AG20443 (cell line): ENCODE data around the gene LPCAT1.

Experiments
- DNase-seq: peaks from one replicate; pipeline ENCODE4 v3.0.0; 2012; ENCODE audit warnings: low spot score, mixed read lengths

The LPCAT1 gene

DNA sequence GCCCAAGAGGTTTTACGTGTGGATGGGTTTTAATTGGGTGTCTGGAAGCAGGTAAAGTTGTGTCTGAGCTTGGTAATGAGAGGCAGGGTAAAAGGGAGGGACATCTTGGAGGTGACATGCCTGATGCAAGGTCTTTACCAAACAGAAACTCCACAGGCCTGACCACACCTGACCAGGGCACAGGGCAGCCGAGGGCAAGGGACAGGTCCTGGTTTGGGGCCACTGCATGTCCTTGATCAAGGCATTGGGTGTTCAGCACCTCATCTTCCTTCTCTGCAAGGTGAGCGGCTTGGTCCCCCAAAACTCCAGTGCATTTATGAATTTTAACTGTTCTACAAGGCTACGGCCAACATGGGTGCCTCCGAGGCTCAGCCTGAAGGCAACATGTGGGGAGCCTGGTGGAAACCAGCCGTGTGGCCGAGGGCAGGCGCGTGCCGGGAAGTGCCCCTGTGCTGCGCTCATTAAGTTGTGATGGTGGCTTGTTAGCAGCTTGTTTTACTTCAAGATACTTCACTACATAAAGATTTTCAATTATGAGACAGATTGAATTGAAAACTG lies 30.7 kb upstream of the LPCAT1 start:
- peak; percentile 6 for DNase-seq

DNA sequence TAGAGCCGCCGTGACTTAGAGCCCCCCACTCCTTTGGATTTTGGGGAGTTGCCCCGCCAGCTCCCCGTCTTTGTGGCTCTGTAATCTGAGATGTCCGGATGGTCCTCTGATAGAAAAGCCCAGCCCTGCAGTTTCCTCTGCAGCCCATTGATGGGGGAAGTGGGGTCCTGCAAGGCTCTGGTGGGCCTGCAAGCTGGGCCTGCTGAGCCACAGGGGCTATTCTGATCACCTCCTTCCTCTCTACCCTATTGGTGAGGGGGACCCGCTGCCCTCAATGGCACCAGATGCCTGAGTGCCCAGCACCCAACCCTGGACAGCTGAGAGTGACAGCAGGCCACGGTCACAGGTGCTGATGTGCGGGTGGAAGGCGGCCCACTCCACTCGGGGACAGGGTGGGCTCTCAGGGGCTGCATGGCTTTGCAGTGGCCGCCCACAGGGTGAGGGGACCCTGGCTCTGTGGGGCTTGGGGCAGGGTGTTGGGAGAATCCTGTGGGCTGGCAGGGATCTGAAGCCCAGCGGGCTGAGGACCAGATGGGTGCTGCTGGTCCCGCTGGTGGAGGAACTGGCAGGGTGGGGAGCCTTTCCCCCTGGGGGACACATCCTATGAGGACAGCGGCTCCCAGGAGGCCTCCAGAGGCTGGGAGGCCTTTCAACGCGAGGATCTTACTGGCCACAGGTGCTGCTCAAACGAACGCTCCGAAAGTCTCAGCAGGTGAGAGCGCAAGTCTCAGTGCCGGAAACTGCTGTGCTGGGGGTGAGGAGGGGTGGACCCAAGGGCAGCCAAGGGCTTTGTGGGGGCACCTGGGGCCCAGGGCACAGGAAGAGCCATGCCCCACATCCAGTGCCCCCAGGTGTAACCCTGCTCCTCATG lies 30.0 kb upstream of the LPCAT1 start:
- DNase-seq, result peak; percentile 7

DNA sequence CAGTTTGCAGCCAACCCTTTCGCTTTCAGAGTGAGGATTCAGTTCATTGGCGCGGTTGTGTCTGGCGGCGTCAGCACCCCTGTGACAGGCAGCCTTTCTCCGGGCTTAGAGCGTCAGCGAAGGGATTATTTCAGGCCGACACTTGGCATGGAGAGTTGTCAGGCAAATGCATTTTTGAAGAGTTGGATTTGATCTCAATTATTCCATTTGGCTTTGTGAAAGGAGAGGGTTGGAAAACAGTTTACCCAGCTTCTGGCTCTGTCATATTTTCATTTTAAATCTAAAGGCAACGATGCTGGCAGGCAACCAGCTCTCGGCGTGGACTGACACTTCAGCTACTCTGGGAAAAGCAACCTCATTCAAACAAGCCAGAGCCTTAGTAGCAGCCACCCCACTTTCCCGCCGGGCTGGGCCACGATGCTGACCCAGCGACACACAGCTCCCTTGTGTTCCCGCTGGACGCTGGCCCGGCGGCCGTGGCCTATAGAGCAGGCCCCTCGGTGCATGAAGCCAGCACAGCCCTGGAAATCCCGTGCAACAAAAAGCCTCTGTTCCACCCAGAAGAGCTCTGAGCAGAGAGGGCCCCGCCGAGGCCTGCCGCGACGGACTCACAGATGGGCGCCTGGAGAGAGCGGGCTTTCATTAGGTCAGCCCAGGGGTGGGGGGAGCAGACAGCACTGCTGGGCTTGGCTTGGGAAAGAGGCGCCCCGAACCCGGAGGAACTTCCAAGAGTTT lies 28.9 kb upstream of the LPCAT1 start:
- DNase-seq, result peak; percentile 60

DNA sequence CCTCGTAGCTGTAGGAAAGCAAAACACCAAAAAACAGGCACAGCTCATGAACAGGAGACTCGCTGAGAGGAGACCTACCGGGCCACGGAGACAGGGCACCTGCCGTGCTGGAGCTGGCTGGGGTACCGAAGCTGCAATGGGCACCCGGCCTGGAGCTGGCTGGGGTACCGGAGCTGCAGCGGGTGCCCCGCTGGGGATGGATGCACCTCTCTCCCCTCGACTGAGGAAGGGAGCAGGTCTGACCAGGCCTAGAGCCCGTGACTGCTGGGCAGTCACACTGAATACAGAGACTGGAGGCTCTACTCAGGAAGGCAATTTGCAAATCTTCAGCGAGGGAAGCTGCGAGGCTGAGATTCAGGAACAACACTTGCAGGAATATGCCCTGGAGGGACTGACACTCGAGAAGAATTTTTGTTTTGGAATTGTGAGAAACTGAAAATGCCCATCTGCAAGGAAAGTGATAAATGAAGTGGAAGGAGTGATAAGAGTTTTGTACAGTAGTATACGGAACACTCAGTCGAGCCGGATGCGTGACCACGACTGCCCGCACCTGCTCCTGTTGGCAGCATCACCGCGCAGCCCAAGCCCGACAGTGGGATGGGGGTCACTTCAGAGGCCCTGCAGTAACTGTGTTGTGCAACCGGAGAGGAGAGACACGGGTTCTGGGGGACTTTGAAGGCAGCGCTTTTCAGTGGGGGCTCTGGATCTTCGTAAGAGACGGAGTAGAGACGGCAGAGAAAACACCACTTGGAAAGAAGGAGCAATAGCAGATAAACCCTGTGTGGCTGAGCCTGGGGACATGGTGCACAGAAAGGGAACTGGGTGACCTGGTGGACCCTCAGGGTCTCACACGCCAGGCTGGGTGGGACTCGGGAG lies 27.9 kb upstream of the LPCAT1 start:
- DNase-seq, result peak; percentile 5

DNA sequence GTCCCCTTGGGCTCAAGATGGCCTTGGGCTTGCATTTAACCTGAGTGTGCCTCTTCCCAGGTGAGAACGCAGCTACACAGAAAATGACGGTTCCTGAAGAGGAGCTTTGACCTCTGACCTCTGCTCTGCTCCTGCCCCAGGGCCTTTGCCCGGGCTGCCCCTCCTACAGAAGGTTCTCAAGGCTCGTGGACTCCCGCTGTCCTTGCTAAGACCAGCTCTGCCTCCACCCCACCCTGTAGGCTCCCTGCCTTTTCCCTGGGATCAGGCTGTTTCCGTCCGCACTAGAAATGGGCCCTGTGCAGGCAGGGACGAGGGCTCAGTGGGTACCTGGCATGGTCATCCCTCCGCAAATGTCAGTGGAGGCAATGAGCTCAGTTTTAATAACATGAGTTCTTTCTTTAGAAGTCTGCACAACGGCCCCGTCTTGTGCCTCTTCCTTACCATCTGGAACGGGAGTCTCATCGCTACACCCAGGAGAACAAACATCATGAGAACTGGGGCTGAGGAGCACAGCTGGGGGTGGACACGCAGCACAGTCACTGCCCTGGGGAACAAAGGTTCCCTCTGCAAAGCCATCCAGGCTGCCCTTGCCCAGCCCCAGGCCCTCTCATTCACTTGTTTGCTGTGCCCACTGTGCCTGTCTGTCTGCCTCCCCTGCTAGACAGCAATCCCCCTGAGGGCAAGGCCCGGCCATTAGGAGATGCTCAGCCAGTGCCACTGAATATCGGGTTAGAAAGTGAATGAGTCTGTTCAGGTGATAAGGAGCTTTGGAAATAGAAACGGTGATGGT lies 26.7 kb upstream of the LPCAT1 start:
- DNase-seq, result peak; percentile 3

DNA sequence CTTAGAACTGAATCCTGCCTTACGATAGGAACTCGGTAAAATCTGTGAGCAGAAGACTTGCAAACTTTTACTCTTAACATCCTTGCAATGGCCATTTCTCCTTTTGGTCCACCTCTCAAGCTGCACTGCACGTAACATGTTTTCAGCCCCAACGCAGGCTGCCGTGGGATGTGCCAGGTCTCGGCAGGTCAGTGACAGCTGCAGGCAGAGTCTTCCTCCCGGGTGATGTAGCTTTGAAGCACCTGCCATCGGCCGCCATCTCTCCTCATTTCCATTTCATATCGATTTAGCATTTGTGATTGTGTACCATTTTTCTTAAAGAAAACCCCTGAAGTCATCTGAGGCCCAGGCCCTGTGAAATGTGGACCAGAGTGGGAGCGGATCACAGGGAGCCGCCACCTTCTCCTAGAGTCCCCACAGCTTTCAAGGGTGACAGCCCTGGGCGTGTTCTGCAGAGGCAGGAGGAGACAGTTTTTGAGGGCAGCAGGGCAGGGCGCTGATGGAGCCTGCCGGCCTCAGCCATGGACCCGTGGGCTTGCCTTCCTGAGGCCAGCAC lies 25.8 kb upstream of the LPCAT1 start:
- DNase-seq, result no peak

DNA sequence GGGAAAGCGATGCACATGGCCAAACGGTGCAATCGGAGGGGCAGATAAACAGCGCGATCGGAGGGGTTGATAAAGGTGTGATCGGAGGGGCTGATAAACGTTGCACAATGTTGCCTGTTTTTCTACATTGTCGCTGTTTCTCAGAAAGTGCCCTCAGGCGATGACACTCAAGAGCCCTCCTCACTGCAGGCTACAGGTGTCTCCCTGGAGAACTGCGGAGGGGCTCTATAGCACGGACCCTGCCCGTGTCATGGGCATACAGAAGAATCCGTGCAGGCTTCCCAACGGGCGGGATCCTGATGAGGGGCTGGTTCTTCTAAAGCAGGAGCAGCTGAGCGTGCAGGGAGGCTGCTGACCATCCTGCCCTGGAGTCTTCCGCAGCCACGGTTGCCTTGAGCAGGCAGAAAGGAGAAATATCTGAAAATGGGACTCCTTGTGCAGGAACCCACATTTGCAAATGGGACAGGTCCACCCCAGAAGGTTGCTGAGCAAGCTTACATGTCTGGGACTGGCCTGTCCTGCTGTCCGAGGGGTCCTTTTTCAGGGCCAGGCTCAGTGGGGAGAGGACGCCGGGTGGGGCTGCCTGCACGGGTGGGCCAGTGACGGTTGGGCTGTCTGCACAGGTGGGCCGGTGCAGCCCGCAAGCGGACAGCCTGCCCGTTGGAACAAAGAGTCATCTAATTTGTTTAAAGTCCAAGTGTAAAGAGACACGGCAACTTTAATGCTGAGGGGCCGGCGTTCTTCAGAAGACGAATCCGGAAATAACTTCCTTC lies 25.1 kb upstream of the LPCAT1 start:
- no peak for DNase-seq

DNA sequence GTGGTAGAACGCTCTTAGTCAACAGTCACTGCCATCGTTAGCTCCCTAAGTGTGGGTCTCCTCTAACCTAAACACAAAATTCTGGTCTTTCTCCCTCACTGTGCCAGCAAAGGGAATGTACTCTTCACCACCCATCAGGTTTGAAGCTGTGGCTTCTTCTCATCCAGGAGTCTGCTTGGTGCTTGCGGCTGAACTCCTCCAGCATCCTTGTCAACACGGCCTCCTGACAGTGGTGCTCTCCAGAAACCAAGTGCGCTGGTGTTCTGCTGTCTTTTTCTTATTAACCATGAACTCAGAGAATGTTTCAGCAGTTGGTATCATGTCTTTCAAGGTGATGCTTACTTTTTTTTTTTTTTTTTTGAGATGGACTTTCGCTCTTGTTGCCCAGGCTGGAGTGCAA lies 23.9 kb upstream of the LPCAT1 start:
- no peak for DNase-seq

DNA sequence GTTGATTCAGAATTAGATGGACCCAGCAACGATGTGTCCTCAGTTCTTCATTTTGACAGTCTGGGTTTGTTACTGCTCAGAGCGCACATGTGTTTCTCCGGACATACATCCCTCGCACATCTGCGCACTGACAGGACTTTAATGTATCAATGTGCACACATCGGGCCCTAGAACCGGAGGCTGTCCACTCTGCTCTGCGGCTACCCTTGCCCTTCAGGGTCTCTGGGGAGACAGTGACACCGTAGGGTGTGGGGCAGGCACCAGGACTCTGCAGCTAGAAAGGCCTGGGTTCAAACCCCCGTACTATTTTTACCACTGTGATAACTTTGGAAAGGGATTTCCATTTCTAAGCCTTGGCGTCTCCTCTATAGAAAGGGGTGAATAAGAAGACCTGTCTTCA lies 23.5 kb upstream of the LPCAT1 start:
- DNase-seq, result no peak

DNA sequence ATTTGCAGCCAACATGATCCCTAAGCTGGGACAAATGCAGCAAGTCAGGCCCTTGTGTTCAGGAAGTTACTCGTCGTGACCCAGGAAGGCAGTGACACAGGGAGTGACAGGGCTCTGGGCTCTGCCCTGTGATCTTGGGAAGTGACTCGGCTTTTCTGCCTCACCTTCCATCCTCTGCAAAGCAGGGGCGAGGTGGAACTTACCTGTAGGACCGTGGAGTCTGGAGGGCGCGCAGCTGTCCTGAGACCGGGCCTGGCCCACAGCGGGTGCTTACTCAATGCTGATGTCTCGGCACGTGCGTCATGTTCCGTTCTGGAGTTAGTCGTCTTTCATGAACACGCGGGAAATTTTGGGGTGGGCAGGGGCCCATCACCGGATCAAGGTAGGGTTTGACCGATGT lies 22.8 kb upstream of the LPCAT1 start:
- no peak for DNase-seq

DNA sequence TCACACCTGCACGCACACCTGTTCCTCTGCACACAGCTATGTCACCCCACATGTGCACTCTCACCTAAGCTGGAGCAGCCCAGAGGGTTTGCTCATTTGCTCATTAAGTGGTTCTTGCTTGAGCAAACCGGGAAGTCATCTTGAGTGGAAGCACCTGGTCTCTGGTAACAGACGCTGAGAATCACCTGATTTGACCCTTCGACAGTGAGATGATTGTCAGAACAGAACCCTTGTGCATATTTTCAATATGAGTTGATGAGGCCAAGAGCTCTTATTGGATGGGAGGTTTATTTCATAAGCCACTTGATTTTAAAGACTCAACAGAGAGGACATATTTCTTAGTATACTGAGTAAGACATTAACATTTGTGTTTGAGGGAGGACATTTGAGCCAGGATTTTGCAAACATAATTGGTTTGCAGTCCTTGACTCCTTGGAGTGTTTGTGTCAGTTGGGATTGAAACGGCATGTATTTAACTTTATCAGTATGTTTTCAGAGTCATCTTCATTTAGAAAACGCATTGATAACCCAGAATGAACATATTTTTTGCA lies 22.1 kb upstream of the LPCAT1 start:
- DNase-seq, result peak; percentile 7

DNA sequence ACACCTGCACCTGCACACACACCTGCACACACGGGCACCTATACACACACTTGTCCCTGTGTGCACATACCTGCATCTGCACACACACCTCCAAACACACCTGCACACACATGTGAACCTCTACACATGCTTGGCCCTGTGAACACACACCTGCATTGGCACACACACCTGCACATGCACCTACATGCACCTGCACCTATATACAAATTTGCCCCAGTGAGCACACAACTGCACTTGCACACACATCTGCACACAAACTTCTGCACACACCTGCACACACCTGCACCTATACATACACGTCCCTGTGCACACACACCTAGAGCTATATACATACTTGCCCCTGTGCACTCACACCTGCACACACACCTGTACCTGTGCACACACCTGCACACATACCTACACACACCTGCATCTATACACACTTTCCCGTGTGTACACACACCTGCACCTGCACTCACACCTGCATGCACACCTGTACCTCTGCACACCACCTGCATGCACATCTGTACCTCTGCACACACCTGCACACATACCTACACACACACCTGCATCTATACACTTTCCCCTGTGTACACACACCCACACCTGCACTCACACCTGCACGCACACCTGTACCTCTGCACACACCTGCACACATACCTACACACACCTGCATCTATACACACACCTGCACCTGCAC lies 21.5 kb upstream of the LPCAT1 start:
- no peak for DNase-seq

DNA sequence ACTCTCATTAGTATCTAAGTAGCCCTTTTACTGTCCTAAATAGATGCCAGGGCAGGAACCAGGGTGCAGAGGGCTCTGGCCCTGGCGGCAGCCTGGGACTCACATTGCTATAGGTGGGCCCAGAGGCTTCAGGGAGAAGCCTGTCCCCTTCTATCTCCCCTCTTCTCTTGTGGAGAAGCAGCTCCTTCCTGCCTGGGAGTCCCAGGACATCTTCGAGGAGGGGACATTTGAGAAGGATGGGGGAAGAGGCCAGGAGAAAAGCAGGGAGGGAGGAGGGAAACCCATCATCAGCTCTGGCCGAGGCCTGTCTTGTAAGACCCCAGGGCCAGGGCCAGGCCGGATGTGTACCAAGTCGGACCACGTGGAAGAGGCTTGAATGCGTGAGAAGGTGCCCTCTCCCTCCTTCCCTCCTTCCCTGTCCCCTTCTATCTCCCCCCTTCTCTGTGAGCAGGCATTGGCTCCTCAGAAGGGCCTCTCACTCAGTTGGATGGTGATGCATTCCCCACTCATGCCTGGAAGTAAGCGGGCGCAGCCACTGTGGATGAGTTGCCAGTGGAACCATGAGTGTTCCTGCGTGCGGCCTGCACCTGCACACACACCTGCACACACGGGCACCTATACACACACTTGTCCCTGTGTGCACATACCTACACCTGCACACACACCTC lies 20.7 kb upstream of the LPCAT1 start:
- DNase-seq, result no peak

DNA sequence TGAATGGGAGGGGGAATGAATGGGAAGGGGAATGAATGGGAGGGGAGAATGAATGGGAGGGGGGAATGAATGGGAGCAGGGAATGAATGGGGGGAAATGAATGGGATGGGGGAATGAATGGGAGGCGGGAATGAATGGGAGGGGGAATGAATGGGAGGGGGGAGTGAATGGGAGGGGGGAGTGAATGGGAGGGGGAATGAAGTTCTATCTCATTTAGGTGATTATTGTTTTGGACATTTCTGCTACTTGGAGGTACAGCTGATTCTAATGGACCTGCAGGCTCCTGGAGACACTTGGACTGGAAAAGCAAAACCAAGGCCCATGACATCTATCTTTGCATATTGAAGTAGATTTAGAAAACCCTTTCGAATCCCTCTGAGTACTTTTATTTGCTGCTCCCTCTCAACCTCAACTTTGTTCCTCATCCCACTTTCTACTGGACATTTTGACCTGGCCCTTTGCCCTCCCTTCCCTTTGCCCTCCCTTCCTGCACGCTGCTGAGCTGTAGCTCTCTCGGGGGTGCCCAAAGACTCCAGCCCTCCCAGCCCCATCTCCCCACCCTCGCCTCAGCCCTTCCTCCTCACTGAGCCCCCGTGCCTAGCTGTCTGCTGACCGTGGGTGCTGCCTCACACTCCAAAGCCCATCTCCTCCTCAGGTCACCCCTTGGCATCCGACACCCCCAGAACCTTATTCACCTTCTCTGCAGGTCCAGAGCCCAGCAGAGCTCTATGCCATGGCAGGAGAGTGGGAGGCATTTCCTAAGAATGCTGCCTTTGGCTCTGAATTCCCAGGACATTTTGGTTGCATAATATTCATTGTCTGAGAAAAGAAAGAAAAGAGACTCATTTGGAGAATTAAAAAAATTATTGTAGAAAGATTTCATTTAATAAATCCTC lies 19.9 kb upstream of the LPCAT1 start:
- DNase-seq, result no peak

DNA sequence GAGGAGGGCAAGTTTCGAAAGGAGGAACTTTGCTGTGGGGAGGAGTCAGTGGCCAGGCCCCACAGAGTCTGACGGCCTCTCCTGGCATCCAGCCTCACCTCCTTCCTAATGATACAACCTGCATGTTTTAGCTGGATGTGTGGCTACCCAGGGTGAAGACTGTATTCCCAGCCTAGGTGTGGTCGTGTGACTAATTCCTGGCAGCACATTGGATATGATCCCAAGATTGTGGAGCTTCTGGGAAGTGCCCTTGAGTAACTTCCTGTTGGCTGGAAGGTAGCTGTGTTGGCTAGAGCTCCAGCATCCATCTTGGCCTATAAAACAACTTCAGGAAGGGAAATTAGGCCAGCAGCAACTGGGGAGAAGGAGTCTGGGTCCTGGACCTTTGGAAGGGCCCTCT lies 19.0 kb upstream of the LPCAT1 start:
- DNase-seq, result peak; percentile 63

DNA sequence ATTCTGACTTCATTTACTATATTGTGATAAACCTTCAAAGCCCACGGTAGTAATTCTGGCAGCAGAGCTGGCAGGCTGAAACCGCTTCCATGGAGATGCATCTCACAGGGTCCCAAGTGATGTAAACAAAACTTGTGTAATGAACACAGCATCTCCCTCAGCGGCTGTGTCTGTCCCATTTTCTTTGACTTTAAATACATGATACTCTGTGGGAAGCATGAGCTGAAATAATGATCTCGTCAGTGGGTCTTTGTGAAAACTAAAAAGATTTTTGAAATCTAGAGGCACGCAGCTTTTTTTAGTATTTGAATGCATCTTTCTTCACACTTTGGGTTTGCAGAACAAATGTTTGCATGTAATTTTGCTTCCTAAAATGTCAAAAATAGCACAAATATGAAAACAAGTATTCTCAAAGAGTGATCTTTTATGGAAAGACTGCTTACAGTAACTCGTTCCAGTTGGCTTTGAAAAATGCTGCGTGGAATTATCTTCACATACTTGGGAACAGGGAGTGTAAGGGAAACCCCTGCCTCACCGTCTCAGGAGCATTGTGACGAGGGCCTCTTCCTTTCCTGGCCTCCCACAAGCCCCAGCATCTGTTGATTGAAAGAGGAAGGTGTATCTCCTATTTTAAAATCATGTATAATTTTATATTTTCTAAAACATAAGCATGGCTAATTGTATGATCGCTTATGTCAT lies 18.1 kb upstream of the LPCAT1 start:
- no peak for DNase-seq
